GM21825 (cell line): ENCODE results near the gene FER.
"Not testable (repeated sequence)": the region's sequence is repeated elsewhere in the genome, so short reads cannot be mapped to it uniquely, and the experiment has no call there.

Experiments used
- ATAC-seq: cut with Tn5 transposase; IDR thresholded peaks from one replicate; pipeline ENCODE4 v1.9.1; 2021; ENCODE audit warnings: mild to moderate bottlenecking, moderate library complexity; ENCODE audit not compliant: unreplicated experiment

Gene FER

DNA sequence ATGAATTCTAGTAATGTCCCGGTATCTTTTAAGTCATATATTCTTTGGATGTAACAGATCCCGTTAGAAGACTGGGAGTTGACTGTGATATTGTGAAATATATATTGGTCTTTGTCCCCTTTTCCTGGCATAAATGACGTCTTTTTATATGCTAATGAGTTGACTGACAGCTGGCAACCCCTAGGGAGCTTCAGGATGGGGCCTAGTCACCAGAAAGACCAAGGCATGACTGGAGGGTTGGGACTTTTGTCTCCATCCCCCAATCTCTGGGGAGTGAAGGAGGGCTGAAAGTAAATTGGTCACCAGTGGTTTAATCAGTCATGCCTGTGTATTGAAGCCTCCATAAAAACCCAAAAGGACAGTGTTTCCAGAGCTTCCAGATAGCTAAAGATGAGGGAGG, 420.5 kb downstream of the FER start:
- ATAC-seq, result no peak

- ATAC-seq, result no peak
These were observed 423.1 kb downstream of the FER start for GRCh38 chr5:109170629-109171350.

GRCh38 chr5:109171437-109172073, 423.9 kb downstream of the FER start:
- ATAC-seq, result not testable (repeated sequence)

GRCh38 chr5:109173036-109173794, 425.5 kb downstream of the FER start:
- ATAC-seq, result no peak

DNA sequence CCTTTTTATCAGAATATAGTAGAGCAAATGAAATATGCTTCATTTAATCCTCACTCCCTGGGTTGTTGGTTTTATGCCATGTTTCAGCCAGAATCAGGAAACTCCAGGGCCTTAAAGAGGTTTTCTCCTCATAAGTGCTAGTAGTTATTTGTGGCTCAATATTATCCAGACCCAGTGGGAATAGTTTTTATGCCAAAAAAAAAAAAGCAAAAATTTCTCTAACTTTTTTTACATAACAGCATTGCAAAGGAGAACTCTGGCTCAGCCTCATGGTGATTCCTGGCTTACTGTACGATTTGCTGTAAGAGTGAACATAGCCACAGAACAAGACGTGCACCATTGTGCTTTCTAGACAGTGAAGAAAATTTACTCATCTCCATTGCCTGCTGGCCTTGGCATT, 429.5 kb downstream of the FER start:
- ATAC-seq, result no peak

GRCh38 chr5:109177782-109178181, 430.1 kb downstream of the FER start:
- ATAC-seq, result no peak

DNA sequence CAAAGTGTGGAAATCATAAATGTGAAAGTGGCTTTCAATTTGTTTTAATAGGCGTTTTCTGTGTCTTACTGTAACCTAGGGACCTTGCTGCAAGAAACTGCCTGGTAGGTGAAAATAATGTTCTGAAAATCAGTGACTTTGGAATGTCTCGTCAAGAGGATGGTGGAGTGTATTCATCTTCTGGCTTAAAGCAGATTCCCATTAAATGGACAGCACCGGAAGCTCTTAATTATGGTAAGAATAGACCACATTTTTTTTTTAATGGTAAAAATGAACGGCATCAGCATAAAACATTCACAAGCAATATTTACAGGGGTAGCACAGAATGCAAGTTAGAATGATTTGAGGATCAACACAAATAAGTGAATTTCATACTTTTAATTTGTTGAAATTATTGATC, 433.0 kb downstream of the FER start:
- ATAC-seq, result no peak

GRCh38 chr5:109186759-109187158, 439.1 kb downstream of the FER start:
- no peak for ATAC-seq

DNA sequence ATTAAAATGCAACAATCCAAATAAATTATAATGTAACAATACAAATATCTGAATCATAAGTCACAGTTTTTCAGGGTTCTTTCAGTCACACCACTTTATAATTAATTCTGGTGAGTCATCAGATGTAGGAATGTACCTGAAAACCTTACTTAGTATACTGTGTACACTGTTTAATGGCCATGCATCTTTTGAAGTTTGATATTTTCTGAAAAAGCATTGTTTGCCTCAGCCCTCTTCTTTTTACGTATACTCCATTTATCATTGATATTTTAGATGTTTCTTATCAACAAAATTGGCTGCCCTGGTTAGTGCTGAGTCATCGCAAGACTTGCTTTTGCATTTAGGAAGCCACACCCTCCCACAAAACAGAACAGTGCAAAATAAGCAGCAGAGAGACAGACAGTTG, 443.5 kb downstream of the FER start:
- peak; percentile 55 for ATAC-seq

DNA sequence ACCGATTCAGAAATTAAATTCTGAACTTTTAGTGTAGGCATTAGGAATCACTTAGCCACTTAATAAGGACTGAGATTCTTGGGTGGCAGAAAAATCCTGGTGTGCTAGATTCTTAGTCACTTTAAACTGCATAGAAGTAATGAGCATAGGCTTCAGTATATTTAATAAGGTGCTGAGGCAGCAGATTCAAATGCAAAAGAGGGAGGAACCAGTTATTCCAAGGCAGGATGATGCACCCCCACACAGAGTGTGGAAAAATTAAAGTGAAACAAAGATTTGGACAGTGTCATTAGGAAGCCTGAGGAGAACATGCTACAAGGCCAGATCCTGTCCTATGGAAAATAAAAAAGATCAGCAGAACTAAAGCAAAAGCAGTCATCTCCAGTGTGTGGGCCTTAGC, 444.3 kb downstream of the FER start:
- ATAC-seq, result no peak

GRCh38 chr5:109192555-109193281, 445.0 kb downstream of the FER start:
- ATAC-seq, result no peak

- ATAC-seq, result no peak
These were observed 448.0 kb downstream of the FER start for GRCh38 chr5:109195667-109196066.

DNA sequence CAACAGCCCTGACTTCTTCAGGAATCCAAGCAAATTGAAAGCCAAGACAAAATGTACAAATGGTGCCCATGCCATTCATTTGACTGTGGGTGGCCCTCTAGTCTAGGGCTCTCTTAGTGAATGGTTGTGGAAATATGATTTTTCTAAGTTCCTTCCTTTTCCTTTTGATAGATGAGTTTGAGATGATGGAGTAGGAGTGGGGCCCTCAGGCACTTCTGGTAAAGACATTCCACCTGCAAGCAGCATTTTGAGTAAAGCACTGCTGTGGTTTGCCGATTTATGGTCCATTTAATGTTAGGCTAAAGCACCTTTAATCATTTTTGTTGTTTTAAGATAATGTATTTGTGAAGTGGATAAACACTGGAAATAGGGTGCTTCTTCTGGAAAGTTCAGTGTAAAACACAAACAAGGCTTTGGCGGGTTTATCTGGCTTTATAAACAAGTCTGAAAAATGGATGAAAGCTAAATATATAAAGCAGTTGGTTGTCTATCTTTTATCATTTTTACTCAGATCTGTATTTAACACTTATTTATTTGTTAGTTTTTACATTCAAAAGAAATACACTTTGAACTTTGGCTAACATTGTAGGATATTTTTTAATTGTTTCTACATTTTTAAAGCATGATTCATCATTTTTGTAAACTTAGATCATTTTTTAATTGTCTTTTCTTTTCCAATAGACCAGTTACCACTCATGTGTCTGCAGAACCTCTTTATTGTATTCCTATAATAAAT, 448.6 kb downstream of the FER start:
- no peak for ATAC-seq

DNA sequence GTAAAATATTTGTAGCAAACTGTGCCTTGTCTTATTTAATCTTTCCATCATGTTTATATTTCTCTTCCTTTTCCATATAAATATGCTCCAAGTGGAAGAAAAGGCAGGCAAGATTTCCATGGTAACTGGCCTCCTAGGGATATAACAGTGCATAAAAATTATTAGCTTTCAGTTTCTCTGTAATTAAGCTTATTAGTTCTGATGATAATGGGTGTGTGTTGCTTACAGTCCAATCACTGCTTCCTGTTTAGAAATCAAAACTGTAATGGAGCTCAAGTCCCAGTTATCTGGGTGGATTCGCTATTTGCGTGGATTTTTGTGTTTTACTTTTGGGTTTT, 449.1 kb downstream of the FER start:
- no peak for ATAC-seq

GRCh38 chr5:109199289-109199688, 451.6 kb downstream of the FER start:
- ATAC-seq, result no peak

GRCh38 chr5:109199799-109200620, 452.3 kb downstream of the FER start:
- no peak for ATAC-seq

GRCh38 chr5:109215040-109215439, 467.3 kb downstream of the FER start:
- ATAC-seq, result no peak

DNA sequence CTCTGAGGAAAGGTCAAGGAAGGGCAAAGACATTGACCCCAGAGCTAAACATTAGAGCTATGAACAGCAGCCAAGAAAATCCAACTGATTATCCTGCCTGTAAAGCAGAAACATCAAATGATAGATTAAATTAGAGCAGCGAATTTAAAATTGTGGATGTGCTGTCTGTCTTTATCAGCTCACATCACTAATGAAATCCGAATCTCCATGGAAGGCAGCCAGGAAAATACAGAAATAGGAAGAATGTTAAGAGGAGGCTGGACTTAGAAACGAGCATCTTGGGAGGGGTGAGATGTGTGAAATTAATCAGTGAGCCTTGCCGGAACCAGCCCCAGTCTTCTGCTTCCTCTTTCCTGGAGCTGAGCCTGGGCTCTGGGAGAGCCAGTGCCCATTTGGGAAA, 471.1 kb downstream of the FER start:
- ATAC-seq, result no peak

DNA sequence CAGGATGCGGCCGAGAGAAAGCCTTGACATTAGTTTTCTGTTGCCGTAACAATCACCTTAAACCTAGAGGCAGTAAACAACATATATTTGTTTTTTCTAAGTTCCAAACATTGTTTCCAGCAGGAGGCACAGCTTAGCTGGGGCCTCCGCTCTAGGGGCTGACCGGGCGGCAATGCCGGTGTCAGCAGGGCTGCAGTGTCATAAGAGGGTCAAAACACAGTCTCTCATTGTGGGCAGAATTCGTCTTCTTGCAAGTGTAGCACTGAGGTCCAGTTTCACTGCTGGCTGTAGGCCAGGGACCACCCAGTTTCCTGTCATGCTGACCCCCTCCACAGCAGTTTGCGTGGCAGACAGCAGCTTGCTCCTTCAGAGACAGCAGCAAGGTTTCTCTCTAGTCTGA, 475.8 kb downstream of the FER start:
- ATAC-seq, result no peak

- ATAC-seq, result no peak
These were observed 476.7 kb downstream of the FER start for GRCh38 chr5:109224276-109224882.
